GM12865 (cell line): Measurements from ENCODE around the gene MOBP.

Source experiments
- DNase-seq: peaks from one replicate; pipeline ENCODE4 v3.0.0; 2010; ENCODE audit warnings: low read depth
- H3K4me3 ChIP-seq: 2 replicates; pipeline ENCODE4 v1.5.1; 2011; ENCODE audit warnings: mild to moderate bottlenecking, low read depth, low read length, control low read depth
- CTCF ChIP-seq: IDR thresholded peaks from 2 replicates; pipeline ENCODE4 v1.5.1; 2011; ENCODE audit warnings: low read length, control low read depth, low read depth, inconsistent platforms; ENCODE audit not compliant: insufficient read depth; ENCODE audit errors: missing control alignments

MOBP gene

GRCh38 chr3:39502838-39503145 is 35.3 kb downstream of the MOBP start:
- DNase-seq, result no peak
- H3K4me3 ChIP-seq, result no peak overlapping the region
- TF ChIP-seq CTCF, result no peak

GRCh38 chr3:39505866-39506742 is 38.6 kb downstream of the MOBP start:
- DNase-seq, result no peak
- H3K4me3 ChIP-seq, result no peak overlapping the region
- TF ChIP-seq CTCF, result no peak

- no peak for TF ChIP-seq CTCF
- DNase-seq, result no peak
- H3K4me3 ChIP-seq, result no peak overlapping the region
These were observed 39.4 kb downstream of the MOBP start for GRCh38 chr3:39506863-39507262.

- no peak for TF ChIP-seq CTCF
- no peak overlapping the region for H3K4me3 ChIP-seq
- DNase-seq, result no peak
These were observed 46.4 kb downstream of the MOBP start for GRCh38 chr3:39513791-39514369.

GRCh38 chr3:39515681-39516441 is 48.4 kb downstream of the MOBP start:
- no peak for TF ChIP-seq CTCF
- H3K4me3 ChIP-seq, result no peak overlapping the region
- DNase-seq, result no peak

- DNase-seq, result no peak
- no peak overlapping the region for H3K4me3 ChIP-seq
- TF ChIP-seq CTCF, result no peak
These were observed 51.6 kb downstream of the MOBP start for GRCh38 chr3:39519103-39519502.
